GM21381 (cell line): Measurements from ENCODE around the gene HOXB4.

ENCODE experiments used
- ATAC-seq: cut with Tn5 transposase; IDR thresholded peaks from one replicate; pipeline ENCODE4 v1.9.1; 2021; ENCODE audit warnings: mild to moderate bottlenecking, moderate library complexity; ENCODE audit not compliant: unreplicated experiment

HOXB4 gene

GRCh38 chr17:48549914-48550501, 28.1 kb downstream of the HOXB4 start:
- ATAC-seq, result no peak

DNA sequence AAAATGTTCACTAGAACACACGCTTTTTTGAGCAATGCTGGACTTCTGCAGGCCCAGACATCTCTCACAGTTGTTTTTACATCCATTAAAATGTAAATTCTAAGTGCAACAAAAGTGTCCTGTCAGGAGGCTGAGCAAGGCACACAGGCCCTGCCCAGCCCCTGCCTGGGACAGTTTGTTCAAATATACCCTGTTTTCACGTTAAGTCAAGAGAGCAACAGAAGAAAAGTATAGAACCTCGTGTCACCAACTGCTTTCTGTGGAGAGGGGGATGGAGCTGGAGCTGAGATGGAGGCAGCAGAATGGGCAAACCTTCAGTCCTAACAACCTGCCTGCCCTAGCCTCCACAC, 28.9 kb downstream of the HOXB4 start:
- no peak for ATAC-seq

DNA sequence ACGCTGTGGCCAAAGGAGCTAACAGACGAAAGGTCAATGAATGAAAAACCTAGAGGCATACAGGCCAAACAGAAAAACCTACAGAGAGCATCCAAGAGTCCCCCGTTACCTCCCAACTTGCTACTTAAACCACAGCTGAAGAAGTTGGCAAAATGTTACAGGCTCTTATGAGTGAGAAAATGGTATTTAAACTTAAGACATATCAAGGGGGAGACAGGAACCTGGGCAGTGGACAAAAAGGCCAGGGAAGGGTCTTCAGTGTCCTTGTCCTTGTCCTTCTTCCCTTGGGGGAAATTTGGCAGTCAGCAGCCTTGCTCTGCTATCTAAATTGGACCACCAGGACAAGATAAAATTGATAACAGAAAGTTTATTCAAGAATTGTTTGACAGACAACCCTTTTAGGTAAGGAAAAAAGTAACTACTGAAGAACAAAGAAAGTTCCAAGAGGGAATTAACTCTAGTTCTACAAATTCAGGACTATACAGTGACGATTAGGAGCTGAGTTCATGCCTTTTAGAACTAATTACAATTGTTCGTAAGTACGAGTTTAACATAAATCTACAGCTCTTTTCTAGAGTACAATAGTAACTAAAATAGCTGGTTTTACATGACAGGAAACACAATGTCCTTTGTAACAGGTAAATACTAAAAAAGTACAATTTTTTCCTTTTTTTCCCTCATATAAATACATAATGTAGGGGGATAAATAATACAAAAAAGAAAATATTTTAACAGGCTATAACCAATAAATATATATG, 29.4 kb downstream of the HOXB4 start:
- ATAC-seq, result no peak

DNA sequence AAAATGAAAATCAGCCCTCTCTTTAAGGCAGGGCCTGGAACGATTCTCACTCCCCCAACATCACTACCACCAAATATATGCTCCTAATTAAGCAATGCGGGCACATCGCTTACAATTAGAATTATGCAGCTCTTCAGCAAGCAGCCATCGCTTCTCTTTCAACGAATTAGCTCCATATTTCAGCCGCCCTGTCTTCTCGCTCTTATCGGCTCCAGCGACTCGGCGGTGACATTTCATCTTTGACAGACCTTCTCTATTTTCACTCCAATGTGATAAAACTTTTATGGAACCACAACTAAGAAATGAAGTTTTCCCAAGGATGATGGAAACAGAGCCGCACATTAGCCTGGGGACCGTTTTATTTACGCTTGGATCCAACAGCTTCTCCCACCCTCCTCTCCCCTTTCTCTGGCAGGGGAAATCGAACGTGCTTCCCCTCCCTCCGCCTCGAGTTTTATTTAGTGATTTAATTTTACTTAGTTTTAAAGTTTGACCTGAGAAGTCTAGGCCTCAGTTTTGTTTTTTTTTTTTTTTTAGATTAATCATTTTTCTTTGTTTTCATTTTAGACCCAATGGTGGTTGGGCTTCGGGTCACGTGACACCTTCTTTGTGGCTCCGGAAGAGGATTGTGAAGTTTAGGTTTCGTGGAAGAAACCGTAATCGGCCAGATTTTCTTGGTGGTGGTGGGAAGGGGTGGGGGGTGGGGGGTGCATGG, 30.2 kb downstream of the HOXB4 start:
- ATAC-seq, result no peak

- no peak for ATAC-seq
Observed at GRCh38 chr17:48546924-48547807, 31.0 kb downstream of the HOXB4 start.

GRCh38 chr17:48546137-48546923, 31.8 kb downstream of the HOXB4 start:
- ATAC-seq, result no peak

DNA sequence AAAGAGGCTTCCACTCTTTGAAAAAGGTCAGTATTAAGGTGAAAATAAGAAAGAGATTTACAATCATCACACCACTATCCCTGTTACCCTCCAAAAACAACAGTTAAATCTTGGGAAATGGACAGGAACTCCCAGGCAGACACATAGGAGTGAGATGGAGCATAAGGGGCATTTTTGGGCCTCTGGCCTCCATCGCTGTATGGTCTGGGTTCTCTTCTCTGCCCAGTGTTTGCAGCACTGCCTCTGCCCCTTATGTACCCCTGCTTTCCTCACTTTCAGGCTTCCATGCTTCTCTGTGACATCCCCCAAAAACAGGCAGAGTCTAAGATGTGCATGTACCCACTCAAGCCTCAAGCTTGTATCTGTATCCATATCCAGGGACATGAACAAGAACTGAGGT, 32.6 kb downstream of the HOXB4 start:
- ATAC-seq, result no peak

DNA sequence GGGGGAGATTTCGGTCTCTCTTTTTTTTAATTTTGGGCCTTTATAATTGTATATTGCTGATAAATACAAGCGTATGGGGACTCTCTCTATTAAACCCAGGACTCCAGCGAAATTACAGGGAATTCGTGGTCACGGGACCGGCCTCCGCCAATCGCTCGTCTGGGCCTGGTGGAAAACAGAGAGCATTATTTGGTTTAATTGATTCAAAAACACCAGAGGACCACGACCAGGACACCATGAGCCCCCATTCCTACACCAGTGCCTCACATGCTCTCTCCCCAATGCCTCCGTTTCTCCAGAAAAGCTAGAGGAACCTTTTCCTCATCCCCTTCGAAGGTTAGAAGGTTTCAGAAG, 33.2 kb downstream of the HOXB4 start, which contains the start of gene HOXB2:
TSS of gene HOXB2 (minus strand) at position 88 of the 354 bp plus-strand sequence. CDS start 198 bp downstream, outside the sequence.
- no peak for ATAC-seq

DNA sequence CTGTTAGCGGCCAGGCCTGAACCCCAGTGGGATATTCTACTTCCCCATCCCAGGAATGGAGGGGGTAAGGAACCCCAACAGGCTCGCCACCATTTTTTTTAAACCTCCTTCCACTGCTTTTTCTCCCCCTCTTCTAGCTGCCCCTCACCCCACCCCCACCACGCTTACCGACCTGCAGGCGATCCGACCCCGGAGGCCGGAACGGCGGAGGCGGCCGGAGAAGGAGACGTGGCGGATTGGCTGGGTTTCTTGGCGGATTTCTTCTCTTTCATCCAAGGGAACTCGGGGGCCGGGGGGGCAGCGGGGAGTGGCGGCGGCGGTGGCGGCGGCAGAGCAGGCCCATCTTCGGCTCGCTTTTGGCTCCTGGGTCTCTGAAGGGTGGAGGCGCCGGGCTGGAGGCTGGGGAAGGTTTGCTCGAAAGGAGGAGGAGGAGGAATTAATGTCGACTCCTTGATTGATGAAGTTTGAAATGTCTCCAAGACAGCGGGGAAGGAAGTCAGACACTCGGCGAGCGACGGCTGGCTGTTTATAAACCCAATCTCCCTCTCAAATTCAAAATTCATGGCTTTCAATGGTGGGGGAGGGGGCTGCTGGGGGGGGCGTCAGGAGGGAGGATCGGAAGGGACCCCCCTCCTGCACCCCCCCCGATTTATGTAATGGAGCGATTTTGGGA, 33.7 kb downstream of the HOXB4 start:
- ATAC-seq, result no peak

DNA sequence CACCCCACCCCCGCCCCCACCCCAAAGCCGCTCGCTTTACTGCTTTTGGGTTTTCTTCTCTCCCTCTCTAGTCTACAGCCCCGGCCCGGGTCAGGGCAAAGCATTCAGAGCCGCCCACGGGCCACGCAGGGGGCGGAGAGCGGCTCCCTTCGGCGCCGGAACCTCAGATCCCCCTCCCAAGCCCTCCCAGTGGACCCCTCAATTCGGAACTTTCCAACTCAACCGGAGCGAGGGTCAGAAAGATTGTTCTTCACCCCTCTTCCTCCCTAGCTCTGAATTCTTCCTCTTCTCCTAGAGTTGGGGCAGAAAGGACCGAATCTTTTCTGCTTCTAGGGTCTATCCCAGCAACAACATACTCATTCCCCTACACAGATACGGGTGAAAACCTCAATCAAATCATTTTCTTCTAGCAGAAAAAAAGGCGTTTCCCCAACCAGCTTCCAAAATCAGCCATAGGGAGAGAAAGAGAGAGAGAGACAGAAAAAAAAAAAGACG, 34.2 kb downstream of the HOXB4 start:
- no peak for ATAC-seq

DNA sequence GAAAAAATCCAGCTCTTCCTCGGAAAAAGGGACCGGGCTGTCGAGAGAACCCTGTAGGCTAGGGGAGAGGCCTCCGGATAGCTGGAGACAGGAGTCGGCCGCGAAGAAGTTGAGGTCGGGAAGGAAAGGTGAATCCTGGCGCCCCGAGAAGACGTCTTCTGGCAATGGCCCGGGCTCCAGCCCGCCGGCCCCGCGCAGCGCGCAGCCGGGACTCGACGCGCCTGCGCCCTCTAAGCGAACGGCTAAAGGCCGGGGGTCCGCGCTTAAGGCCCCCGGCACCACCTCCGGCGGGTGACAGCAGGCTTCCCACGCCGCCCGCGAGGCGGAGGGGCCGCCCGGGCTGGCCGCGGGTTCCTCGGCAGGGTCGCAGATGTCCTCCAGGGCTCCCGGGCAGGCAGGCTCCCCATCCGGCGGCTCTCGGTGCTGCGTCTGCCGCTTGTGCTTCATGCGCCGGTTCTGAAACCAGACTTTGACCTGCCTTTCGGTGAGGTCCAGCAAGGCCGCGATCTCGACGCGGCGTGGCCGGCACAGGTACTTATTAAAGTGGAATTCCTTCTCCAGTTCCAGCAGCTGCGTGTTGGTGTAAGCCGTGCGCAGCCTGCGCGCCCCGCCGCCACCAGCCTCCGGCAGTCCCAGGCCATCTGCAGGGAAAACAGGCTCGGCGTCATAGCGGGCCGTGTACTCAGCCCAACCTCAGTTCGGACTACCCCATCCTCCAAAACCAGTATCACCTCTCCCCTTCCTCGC, 34.9 kb downstream of the HOXB4 start:
- ATAC-seq, result peak; percentile 40

- ATAC-seq, result no peak
Observed at GRCh38 chr17:48542698-48543106, 35.4 kb downstream of the HOXB4 start.

GRCh38 chr17:48542114-48542656, 36.0 kb downstream of the HOXB4 start:
- ATAC-seq, result no peak

- ATAC-seq, result no peak
Observed at GRCh38 chr17:48541577-48542113, 36.5 kb downstream of the HOXB4 start.

GRCh38 chr17:48541036-48541576, 37.0 kb downstream of the HOXB4 start:
- no peak for ATAC-seq

DNA sequence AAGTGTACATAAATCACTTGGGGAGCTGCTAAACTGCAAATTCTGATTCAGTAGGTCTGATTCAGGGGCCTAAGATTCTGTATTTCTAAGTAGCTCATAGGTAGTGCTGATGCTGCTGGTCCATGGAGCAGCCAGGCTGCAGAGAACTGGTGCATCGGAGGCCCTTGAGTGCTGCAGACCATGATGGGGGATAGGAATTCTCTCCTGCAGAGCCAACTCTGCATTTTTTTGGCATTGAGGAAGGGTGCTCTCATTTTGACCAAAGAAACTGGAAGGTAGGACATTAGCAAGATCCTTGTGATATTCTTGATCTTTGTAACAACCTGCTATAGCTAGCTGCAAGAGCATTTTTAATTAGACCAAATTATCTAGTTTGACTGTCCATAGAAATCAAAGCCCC, 37.9 kb downstream of the HOXB4 start:
- no peak for ATAC-seq

DNA sequence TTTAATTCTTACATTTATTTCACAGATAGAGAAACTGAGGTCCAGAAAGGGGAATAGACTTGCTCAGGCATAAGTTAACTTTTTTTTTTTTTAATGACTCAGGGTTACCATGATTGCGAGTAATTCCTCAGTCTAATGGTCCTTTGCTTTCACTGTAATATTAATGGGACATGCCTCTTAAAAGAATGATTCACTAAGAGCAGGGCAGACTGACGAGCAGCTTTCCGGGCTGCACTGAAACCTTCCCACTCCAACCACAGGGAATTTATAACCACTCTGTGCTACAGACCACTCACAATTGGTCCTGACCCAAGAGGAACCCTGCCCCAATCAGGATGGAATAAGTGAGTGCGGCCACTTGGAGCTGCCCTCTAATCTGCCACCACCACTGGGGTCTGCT, 39.0 kb downstream of the HOXB4 start:
- no peak for ATAC-seq

DNA sequence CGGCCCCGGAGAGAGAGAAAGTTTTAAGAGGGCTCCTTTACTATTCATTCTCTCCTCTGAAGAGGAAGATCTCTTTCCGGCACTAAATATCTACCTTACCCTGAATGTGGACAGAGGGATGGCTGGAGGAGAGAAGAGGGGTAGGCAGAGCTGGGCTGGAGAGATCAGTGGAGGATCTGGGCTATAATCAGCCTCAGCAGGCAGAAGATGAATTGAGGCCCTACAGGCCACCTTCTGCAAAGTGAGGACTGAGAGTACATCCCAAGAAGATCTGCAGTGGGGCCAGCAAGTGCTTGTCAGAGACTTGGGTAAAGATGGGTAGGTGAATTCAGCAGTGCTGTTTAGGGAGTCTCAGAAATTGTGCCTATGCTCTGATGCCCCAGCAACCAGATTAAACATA, 40.8 kb downstream of the HOXB4 start:
- no peak for ATAC-seq
